GM10266 (cell line): ENCODE data around the gene KIF5B.

Source experiments
- DNase-seq: peaks from one replicate; pipeline ENCODE4 v3.0.0; 2012; ENCODE audit errors: extremely low spot score
- TF ChIP-seq, protein P1 (sequence below): IDR thresholded peaks from 2 replicates; pipeline ENCODE4 v1.5.1; 2012; ENCODE audit warnings: mild to moderate bottlenecking, low read depth; ENCODE audit not compliant: control insufficient read depth, insufficient read depth; ENCODE audit errors: missing control alignments

The KIF5B gene

DNA sequence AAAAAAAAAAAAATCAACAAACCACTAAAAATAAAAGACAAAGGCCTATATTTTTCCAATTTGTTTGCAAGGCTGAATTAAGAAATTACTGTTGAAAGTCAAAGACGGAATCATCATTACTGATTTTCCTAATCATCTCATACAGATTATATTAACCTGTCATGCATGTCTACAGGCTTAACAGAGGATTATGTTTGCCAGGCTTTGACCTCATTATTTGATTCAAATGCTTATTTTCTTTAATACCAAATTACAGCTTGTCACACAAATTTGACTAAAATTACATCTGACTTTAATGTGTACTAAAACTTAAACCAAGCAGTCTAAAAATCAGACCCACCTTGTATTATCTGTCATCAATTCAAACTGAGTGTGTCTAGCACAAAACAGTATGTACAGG, 21.2 kb downstream of the KIF5B start:
- no peak for DNase-seq
- TF ChIP-seq, protein P1, sequence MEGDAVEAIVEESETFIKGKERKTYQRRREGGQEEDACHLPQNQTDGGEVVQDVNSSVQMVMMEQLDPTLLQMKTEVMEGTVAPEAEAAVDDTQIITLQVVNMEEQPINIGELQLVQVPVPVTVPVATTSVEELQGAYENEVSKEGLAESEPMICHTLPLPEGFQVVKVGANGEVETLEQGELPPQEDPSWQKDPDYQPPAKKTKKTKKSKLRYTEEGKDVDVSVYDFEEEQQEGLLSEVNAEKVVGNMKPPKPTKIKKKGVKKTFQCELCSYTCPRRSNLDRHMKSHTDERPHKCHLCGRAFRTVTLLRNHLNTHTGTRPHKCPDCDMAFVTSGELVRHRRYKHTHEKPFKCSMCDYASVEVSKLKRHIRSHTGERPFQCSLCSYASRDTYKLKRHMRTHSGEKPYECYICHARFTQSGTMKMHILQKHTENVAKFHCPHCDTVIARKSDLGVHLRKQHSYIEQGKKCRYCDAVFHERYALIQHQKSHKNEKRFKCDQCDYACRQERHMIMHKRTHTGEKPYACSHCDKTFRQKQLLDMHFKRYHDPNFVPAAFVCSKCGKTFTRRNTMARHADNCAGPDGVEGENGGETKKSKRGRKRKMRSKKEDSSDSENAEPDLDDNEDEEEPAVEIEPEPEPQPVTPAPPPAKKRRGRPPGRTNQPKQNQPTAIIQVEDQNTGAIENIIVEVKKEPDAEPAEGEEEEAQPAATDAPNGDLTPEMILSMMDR, result no peak

DNA sequence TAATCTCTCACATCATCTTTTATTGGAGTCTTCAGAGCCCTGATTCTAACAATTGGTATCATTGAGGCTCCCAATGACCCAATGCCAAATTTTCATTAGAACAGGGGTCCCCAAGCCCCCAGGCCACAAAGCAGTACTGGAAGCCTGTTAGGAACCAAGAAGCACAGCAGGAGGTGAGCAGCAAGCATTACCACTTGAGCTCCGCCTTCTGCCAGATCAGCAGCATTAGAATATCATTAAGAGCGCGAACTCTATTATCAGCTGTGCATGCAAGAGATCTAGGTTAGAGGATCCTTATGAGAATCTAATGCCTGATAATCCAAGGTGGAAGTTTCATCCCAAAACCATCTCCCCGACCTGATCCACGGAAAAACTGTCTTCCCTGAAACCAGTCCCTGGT, 23.1 kb downstream of the KIF5B start:
- DNase-seq, result no peak
- TF ChIP-seq, protein P1, result no peak

DNA sequence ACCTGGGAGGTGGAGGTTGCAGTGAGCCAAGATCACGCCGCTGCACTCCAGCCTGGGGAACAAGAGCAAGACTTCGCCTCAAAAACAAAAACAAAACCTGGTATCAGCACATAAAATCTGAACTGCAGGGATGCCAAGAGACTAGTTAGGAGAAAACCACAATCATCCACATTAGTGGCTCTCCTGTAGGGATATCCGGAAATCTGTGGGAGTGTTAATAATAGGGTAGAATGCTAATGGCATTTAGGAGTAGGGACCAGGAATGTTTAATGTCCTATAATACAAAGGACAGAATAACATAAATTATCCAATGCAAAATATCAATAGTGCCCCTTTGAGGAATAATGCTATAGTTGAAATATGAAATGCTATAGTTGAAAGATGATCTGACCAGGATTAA, 24.3 kb downstream of the KIF5B start:
- no peak for DNase-seq
- TF ChIP-seq, protein P1, result no peak

DNA sequence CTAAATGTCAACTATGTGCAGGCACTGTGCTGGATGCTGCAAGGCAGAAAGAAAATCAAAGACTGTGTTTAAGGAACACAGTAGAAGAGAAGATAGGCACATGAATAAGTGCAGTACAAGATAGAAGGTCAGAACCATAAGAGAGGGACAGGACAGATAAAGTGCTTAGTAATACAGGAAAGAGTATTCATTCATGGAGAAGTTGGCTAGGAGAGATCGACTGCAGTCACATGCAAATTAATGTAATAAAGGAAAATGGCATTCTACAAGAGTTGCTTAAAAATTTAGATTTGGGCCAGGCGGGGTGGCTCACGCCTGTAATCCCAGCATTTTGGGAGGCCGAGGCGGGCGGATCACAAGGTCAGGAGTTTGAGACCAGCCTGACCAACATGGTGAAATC, 24.8 kb downstream of the KIF5B start:
- TF ChIP-seq, protein P1, result no peak
- DNase-seq, result no peak

DNA sequence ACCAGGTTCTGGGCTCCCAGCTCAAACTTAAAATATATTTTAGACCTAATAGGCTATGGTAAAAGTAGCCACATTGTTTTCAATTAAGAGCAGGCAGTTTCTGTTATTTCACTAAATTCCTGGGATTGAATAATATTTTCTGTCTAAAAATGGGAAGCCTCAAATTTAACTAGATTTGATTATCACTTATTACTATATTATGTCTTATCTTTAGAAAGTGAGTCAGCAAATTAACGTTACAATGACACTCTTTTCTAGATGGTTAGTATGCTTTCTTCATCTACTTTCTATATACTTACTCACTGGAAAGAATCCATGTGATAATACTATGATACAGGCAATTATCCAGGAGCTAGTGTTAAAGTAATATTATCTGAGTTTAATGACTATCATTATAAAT, 27.5 kb downstream of the KIF5B start:
- TF ChIP-seq, protein P1, result no peak
- no peak for DNase-seq

GRCh38 chr10:32023264-32023663, 33.0 kb downstream of the KIF5B start:
- no peak for DNase-seq

DNA sequence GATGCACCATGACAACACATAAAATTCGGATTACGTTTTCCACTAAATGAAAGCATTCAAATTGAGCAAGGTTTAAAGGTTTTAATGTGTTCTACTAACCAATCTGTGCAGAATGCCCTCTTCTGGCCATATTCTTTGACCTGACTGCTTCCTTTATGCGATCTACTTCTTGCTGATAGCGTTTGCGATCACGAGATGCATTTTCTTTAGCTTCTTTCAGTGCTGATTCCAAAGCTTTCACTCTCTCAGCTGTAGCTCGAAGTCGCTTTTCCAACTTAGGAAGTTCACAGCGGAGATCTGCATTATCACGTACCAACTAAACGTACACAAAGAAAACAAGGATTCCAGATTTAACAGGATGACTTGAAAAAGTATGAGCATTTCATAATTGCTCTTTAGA, 39.2 kb downstream of the KIF5B start:
- TF ChIP-seq, protein P1, result no peak

More at GRCh38 chr10:32023264-32023663, 33.0 kb downstream of the KIF5B start:
- TF ChIP-seq, protein P1, result no peak

More for the DNA sequence above, 39.2 kb downstream of the KIF5B start:
- DNase-seq, result no peak
